Fibroblast of skin of right quadriceps (primary cell): Measurements from ENCODE around the gene RBPJ.
"Not testable (repeated sequence)": the region's sequence is repeated elsewhere in the genome, so short reads cannot be mapped to it uniquely, and the experiment has no call there.

Source experiments
- DNase-seq: peaks from one replicate; pipeline ENCODE4 v3.0.0-alpha.2; 2013

Gene RBPJ

DNA sequence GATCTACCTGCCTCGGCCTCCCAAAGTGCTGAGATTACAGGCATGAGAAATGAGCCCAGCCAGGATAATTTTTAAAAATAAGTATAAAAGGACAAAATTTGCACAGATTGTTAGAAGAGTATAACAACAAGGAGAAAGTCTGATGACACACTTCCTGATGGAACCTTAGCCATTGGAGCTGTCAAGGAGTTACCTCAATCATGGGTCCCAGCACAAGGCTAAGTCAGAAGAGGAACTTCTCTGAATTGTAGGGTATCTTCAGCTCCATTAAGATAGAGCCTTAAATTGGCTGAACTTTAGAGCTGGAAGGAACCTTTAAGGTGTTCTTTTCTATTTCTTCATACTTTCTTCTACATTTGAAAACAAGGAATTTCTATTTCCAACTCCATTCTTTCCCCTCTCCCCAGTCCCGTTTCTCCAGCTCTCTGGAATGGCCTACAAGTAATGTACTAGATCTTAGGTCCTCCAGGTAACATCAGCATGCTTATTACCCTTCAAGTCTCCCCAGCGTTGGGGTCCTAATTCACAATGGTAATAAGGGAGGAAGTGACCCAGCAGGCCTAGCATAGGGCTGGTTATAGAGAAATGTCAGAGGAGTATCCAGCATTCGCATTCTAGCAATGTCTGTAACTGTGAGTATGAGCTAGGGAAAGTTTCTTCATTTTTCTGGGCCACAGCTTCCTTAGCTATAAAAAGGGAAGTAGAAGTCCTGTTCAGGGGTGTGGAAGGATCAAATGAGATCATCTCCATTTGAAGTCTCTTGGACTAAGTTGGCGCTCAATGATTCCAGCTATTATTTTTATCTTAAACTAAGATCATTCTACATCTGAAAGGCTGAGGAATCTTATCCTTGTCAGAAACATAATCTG, 18.5 kb upstream of the RBPJ start:
- no peak for DNase-seq

DNA sequence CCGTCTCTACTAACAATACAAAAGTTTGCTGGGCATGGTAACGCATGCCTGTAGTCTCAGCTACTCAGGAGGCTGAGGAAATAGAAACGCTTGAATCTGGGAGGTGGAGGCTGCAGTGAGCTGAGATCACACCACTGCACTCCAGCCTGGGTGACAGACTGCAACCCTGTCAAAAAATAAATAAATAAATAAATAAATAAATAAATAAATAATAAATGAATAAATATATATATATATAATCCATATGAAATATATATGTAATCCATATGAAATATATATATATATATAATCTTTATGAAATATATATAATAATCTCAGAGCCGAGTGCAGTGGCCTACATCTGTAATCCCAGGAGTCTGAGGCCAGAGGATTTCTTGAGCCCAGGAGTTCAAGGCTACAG, 17.8 kb upstream of the RBPJ start:
- DNase-seq: no peak

DNA sequence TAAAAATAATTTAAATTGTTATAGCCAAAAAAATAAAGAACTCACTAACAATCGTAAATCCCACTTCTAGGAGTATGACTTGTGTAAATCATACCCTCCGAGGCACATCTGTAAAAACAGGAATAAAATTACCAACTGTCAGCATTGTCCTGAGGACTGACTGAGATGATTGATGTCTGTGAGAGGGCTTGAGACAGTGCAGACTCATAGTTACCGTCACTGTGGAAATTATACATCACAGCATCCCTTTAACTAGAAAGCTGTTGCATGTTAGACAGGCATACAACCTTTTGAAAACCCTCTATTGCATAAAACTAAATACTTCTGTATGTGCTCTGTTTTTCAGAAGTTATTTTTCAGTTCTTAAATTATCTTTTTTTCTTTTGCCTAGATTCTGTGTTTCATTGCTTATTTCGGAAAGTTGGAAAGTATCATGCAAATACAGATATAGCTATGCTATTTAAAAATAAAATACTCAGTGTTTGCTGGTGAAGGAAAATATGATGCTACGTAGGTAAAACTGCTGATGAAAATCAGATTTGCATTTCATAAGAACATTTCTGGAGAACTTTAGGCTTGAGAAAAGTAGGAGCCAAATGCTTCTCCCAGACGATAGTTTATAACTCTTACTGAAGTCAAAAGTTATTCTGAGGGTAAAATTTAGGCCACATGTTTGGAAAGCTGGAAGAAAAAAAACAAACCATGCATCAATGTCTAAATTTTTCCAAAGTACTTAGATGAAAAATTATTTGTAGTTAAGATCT, 13.6 kb upstream of the RBPJ start:
- no peak for DNase-seq

DNA sequence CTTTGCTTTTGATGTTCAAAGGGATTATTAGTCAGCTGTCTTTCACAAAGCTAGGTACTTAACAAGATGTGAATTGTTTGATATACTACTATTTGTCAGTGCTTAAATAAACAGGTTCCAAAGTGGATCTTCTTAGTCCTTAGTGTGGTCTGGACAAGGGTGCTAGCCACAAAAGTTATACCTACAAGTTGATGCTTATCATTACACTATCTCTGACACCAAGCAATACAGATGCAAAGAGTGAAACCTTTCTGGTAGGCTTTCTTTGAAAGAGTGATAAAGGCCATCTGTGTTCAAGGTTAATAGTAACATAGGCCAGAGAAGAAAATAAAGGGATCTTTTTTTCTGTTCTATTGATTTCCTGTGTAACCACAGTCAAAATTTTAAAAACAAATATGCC, 12.2 kb upstream of the RBPJ start:
- no peak for DNase-seq

DNA sequence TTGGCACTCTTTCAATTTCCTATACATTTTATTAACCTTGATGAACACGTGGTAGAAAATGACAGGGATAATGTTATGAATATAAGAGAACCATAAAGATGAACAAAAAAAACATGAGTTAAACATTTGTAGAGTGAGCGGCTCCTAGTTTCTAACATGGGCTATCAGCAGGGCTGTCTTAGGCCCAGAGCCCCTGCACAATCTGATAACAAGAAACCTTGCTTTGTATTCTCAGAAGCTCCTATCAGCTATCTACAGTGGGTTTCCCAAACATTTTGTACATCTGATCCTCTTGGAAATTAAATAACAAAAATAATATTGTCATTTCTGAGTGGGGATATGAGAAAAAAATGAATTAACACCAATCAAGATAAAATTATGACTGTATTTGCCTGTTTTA, 10.6 kb upstream of the RBPJ start:
- no peak for DNase-seq

DNA sequence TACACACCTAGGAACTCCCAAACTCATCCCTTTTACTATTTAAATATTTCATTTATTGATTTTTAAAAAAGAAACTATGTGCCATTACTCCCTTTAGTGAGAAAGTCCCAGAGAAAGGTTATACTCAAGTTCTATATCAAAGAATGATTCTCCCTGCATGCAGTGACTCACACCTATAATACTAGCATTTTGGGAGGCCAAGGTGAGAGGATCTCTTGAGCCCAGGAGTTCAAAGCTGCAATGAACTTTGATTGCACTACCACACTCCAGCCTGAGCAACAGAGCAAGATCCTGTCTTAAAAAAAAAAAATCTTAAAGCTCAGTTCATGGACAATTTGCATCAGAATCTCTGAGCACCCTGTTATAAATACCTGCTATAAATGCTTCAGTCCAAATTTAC, 9.2 kb upstream of the RBPJ start:
- DNase-seq: no peak

DNA sequence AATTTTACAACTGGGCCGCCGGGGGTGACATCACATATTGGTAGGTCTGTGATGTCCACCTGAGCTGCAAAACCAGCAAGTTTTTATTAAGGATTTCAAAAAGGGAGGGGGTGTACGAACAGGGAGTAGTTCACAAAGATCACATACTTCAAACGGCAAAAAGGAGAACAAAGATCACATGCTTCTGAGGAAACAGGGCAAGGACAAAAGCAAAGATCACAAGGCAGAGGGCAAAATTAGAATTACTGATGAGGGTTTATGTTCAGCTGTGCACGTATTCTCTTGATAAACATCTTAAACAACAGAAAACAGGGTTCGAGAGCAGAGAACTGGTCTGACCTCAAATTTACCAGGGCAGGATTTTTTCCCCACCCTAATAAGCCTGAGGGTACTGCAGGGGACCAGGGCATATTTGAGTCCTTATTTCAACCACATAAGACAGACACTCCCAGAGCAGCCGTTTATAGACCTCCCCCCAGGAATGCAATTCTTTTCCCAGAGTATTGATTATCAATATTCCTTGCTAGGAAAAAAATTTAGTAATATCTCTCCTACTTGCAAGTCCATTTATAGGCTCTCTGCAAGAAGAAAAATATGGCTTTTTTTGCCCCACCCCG, 5.4 kb upstream of the RBPJ start:
- DNase-seq: not testable (repeated sequence)

DNA sequence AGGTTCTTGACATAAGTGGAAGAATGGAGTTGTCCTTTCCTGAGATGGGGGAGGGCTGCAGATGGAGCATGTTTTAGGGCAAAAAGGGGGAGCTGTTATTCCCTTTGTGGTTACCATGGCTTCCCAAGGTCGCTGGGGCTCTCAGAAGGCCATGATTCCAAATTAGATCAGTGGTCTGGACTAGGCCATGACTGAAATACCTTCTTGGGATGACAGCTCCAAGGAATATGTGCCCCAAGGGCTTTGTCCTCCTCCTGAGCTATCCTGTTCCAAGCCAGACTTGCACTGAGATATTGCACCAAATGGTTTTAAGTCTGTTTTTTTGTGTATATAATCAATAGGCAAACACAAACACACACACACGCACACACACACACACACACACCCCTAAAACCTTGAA, 3.0 kb upstream of the RBPJ start:
- DNase-seq: no peak

DNA sequence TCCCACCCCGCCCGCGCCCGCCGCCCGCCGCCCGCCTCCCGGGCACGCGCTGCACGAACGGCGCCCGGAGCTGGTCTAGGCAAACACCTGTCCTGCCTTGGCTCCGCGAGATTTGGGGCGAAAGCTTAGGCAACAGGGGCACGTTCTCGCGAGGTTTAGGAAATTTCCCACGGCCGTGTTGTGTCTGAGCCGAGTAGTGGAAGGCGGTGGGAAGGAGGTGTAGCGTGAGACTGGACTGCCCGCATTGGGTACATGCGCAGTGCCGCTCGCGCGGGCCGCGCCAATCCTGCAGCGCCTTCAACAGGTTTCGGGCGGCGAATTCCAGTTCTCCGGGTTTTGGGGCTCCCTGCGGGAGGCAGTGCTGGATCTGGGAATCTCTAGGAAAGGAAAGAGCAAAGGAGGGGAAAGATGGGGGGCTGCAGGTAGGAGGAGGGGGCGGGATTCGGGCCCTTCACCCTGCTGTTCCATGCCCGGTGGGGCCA, 1.3 kb upstream of the RBPJ start:
- DNase-seq: peak; percentile 100

DNA sequence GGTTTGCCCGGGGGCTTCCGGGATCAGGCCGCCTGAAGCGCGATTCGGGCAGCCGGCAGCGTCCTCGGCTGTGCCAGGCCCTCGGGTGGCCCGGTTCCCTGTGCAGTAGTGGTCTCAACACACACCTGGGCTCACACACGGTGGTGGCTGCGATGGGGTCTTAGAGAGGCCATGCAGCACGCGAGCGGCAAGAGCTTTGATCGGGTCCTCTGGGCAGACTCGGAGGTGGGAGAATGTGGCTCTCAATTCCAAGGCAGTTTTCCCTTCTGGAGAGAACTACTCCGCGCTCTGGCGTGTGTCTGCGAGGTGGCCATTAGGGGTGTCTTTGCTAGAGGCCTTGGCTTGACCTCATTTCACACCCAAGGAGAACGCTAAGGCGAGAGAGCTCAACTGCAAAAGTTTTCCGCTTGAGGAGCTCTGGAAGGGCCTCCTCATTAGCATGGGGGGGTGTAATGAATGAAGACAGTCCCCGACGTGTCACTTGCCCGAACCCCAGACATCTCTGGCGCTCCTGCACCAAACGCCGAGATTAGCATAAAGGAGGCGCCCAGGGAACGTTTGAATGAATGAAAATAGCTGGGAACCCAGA, 771 bp upstream of the RBPJ start:
- DNase-seq: no peak

DNA sequence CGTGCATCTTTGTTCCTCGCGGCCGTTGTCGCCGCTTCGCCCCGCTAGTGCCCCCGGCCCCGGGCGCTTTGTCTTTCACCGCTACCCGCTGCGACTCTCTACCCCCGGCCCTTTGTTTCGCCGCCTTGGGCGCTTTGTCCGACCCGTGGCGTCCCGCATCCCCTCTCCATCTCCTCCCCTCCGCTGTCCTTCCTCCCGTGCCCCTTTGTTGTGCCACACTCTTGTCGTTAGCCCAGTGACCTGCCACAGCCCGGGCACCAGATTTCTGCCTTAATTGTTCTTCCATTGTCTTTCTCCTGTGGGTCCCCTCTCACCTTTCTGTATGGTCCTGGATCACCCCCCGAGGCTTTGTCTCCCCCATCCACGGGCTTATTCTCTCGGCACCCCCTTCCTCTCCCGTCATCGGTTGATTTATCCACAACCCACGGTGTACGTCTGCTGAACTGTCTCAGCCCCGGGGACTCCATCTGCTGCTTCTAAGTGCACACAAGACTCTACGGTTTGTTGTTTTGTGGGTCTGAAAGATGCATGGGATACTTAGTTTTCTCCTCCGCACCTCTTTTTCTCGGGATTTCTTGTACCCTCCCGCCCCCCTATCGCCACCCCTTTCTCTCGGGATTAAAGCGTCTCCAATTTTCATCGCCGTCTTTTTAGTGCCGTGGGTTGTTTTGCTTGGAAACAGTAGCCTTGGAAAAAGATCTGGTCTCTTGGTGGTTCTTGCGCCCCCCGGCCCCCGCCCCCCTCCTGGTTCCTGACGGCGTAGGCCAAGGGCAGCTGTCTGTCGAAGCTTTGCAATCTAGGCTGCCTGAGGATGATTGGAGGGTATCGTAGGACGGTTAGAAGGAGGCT, 783 bp downstream of the RBPJ start:
- no peak for DNase-seq

DNA sequence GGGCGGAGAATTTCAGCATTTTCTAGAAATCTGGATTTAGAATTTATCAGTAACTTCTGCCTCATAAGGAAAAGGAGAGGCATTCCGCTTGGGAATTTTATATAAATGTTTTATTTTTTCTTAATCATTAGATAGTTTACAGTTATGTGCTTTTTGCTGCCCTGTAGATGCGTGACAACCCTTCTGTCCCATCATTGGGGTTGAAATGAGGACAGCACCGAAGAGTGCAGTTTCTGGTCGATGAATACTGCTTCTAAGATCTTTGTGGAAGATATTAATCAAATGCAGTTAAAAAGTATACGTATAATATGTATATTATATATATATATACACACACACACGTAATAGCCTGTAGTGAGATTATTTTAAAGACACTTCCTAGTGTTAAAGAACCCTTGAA, 1.5 kb downstream of the RBPJ start:
- DNase-seq: no peak

DNA sequence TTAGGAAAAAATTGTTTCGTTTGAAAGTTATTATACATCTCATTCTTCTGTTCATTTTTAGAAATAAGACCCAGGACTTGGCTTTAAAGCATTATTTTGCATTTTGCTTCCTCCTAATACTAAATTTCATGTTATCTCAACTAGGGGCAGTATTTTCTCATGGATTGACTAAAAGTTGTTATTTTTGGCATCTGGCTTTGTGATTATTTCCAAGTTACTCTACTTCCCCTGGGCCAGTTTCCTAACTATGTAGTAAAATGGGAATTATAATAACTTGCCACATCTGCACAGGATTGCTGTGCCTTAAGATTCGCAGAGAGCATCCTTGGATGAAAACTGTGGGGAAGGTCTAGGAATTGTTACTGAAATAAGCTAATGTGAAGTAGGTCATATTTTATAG, 3.0 kb downstream of the RBPJ start:
- DNase-seq: peak; percentile 44

DNA sequence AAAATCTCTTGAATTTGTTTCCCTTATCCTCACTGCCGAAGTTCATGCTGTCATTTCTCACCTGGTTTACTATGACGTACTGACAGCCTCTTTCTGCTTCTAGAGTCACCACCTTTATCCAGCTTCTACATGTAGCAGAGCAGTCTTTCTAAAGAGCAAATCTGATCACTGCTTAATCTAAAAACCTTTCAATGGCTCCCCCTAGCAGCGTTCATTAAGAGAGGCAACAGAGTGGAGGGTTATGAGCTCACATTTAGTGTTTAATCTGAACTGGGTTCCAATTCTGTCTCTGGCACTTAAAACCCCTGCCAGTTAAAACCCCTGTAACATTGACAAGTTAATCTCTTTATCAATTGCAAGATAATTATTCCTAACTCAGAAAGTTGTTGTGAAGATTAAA, 4.4 kb downstream of the RBPJ start:
- DNase-seq: peak; percentile 54

DNA sequence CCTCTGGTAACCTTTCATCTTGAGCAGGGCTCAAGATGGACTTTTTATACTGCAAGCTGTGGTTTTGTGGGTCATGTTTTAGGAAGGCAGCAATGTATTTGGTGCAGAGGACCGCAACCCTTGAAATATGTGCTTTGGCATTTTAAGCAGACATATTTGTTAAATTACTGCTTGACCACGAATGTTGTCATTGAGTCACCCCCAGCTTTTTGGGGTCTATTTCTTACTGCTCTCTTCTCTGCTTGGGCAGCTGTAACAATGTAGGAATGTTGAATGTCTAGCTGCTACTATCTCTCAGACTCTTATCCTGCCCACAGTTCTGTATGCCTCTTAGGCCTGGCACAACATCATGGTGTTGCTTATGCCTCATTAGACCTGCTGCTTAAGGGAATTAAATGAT, 6.0 kb downstream of the RBPJ start:
- peak; percentile 94 for DNase-seq

DNA sequence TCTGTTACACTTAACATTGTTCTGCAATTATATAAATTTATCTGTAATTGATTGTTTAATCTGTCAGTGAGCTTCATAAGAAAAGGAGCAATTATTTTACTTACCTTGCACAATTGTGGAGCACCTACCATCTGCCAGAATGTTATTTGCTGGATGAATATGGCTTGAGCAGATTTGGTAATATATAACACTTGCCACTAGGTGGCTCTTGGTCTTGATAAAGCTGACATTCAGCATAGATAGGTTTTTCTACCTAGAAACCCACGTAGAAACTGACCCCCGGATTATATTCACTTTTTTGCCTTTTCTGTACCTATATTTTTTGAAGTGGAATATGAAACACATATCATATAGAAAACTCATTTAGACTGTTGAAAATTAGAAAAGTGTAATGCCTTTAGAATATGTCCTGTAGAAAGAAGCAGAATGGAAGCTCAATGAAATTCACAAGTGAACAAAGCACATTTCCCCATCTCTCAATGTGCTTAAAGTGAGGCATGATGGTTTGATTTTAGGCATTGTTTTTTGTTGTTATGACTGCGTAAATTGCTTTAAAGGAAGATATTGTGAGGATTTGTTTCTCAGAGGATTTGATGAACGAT, 9.5 kb downstream of the RBPJ start:
- DNase-seq: peak; percentile 48

DNA sequence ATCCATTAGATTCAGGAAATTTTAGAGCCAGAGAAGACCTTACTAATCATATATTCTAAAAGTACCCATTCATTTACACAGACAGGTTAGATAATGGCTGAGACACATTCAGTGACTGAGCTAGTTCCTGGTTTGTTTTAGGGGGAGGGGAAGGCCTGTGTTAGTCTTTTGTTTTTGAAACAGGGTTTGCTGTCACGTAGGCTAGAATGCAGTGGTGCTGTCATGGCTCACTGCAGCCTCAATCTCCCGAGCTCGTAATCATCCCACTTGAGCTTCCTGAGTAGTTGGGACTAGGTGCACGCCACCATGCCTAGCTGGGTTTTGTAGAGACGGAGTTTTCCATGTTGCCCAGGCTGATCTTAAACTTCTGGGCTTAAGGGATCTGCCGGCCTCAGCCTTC, 10.1 kb downstream of the RBPJ start:
- no peak for DNase-seq

DNA sequence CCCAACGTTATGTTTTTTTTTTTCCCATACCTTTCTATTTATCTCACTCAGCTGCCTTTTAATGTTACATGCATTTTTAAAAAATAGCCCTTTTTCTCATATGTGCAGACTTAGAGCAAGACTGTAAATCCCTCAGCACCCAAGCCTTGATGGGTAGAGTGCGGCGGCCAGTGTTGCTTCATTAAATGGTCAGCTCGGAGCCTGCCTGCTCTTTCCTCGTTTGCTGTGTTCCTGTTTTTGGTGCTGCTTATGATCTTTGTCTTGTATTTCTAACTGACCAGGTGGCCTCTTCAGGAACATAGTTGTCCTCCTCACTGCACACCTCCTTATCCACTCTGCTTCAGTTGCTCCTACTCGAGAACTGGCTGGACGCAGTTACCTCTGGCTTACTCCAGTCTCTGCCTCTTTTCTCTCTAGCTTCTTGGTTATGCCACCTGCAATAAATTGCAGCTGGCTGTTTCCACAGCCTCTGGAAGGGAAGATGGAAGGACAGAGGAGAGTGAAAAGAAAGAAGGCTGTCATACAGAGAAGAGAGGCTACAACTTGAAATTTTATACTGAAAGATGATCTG, 10.7 kb downstream of the RBPJ start:
- DNase-seq: no peak

DNA sequence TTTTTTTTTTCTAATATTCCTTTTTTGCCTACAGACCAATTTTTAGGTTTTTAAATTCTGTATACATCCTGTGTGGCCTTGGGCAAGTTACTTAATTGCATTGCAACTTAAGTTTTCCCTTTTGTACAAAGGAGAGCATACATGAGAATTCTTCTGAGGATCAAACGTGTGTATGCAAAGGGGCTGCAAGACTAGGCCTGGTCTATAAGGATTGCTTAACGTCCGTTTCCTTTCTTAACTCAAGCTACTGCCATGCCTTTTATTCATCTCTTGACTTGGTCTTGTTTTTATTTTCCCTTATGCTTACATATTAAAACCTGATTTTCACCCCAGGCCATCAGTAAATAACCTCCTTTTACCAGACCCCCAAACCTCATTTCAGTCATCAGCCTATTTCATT, 13.6 kb downstream of the RBPJ start:
- DNase-seq: no peak

DNA sequence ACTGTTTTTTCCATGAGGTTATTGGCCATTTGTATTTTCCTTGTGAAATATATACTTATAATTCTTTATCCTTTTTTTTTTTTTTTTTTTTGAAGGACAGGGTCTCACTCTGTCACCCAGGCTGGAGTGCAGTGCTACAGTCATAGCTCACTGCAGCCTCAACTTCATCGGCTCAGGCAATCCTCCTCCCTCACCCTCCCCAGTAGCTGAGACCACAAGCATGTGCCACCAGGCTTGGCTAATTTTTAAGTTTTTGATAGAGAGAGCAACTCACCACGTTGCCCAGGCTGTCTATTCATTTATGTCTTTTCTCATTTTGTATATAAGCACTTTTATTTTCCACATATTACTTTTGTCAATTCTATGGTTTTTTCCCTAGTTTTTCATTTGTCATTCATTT, 16.8 kb downstream of the RBPJ start:
- DNase-seq: no peak

DNA sequence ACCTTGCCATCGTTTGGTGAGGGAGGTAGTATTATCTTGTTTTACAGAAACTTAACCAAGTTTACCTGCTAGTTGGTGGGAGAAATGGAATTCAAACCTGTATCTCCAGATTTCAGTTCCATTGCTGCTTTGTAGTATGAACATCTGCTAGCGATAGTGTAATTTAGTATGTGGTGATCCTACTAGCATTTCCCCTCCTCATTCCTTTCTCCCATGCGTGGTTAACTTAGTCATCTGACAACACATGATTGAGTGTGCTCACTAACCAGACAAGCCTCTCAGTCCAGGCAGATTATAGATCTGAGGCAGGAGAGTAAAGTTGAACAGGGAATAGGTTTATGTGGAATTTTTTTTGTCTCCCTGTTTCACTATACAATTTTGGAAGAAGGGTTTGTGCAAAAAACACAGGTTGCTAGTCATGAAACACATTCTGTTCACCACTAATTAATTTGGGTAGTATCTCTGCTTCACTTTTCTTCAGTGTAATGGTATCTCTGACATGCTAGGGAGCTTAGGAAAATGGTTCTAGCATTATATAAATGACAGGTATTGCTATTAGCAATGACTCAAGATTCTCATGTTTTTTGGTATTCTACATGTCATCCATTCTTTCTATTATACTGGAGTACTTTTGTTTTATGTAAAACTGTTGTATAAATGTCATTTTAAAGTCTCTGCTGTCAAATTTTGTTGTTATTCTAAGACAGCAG, 21.7 kb downstream of the RBPJ start:
- DNase-seq: peak; percentile 91
